Panc1 (cell line): ENCODE data around the gene LSM12.

Experiments used
- POLR2AphosphoS5 ChIP-seq: IDR thresholded peaks from 2 replicates; pipeline ENCODE4 v1.6.1; 2012; ENCODE audit warnings: mild to moderate bottlenecking, low read depth, low read length, moderate library complexity
- TF ChIP-seq, protein P1 (sequence below): fragments of 450-650 bp; IDR thresholded peaks from 2 replicates; pipeline ENCODE4 v1.5.1; 2017; ENCODE audit warnings: mild to moderate bottlenecking
- TF ChIP-seq, protein P2 (sequence below), 2 experiments: IDR thresholded peaks; 2 replicates each; pipeline ENCODE4 v1.6.1; 2011 to 2012; ENCODE audit warnings: low read depth in 2 of 2, control low read depth in 1 of 2, low read length in 1 of 2, mild to moderate bottlenecking in 1 of 2, moderate library complexity in 1 of 2; ENCODE audit not compliant: insufficient read depth in 1 of 2

DNA sequence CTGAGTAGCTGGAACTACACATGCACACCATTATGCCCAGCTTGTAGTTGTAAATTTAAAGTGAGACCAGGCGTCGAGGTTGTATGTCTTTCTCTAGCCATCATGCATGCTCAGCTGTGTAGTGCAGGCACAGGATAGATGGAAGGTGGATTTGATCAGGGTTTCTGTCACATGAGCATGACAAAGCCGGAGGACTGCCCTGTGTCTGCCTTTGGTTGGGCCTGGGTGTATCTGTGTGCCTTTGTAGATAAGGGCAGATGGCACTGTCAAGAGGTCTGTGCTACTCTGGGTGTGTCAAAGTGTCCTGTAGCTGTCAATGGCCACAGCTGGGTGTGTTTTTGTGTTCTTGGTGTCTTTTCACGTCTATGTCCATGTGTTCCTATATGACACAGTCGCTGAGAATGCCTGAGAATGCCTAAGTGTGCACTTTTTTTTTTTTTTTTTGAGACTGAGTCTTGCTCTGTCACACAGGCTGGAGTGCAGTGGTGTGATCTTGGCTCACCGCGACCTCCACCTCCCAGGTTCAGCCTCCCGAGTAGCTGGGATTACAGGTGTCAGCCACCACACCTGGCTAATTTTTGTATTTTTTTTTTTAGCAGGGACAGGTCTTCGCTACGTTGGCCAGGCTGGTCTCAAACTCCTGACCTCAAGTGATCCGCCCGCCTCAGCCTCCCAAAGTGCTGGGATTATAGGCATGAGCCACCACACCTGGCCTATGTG, 66.2 kb downstream of the LSM12 start:
- TF ChIP-seq, protein P1, sequence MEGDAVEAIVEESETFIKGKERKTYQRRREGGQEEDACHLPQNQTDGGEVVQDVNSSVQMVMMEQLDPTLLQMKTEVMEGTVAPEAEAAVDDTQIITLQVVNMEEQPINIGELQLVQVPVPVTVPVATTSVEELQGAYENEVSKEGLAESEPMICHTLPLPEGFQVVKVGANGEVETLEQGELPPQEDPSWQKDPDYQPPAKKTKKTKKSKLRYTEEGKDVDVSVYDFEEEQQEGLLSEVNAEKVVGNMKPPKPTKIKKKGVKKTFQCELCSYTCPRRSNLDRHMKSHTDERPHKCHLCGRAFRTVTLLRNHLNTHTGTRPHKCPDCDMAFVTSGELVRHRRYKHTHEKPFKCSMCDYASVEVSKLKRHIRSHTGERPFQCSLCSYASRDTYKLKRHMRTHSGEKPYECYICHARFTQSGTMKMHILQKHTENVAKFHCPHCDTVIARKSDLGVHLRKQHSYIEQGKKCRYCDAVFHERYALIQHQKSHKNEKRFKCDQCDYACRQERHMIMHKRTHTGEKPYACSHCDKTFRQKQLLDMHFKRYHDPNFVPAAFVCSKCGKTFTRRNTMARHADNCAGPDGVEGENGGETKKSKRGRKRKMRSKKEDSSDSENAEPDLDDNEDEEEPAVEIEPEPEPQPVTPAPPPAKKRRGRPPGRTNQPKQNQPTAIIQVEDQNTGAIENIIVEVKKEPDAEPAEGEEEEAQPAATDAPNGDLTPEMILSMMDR = no peak
- TF ChIP-seq POLR2AphosphoS5 = no peak
- TF ChIP-seq, protein P2, sequence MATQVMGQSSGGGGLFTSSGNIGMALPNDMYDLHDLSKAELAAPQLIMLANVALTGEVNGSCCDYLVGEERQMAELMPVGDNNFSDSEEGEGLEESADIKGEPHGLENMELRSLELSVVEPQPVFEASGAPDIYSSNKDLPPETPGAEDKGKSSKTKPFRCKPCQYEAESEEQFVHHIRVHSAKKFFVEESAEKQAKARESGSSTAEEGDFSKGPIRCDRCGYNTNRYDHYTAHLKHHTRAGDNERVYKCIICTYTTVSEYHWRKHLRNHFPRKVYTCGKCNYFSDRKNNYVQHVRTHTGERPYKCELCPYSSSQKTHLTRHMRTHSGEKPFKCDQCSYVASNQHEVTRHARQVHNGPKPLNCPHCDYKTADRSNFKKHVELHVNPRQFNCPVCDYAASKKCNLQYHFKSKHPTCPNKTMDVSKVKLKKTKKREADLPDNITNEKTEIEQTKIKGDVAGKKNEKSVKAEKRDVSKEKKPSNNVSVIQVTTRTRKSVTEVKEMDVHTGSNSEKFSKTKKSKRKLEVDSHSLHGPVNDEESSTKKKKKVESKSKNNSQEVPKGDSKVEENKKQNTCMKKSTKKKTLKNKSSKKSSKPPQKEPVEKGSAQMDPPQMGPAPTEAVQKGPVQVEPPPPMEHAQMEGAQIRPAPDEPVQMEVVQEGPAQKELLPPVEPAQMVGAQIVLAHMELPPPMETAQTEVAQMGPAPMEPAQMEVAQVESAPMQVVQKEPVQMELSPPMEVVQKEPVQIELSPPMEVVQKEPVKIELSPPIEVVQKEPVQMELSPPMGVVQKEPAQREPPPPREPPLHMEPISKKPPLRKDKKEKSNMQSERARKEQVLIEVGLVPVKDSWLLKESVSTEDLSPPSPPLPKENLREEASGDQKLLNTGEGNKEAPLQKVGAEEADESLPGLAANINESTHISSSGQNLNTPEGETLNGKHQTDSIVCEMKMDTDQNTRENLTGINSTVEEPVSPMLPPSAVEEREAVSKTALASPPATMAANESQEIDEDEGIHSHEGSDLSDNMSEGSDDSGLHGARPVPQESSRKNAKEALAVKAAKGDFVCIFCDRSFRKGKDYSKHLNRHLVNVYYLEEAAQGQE (IDR thresholded peaks at IDR 0.05; ENCODE audit: insufficient read depth in 1 of 2, low read depth in 2 of 2, low read length in 1 of 2) = no peak
